Measurements from ENCODE around the gene TFAP2E. TPM values are rescaled to one million over a fixed set of nuclear protein-coding genes. Genes with fewer than 3 reads are reported as not detected.

TFAP2E gene
- total RNA-seq, 1 donor = under 0.01 TPM

GRCh38 chr1:35590476-35591040, 17.4 kb downstream of the TFAP2E start:
- no peak for DNase-seq (ENCODE audit: insufficient read length, low spot score, missing footprints)

GRCh38 chr1:35591211-35591610, 18.1 kb downstream of the TFAP2E start:
- H3K27ac ChIP-seq (ENCODE audit: low read depth, low read length) = no peak overlapping the region
- no peak for DNase-seq (ENCODE audit: insufficient read length, low spot score, missing footprints)
- no peak overlapping the region for H3K4me3 ChIP-seq (ENCODE audit: insufficient read depth, low read length)
- TF ChIP-seq CTCF (IDR thresholded peaks at IDR 0.05; ENCODE audit: extremely low read depth, low read depth, low read length) = no peak
- H3K4me2 ChIP-seq (ENCODE audit: insufficient read depth, low read length) = no peak overlapping the region
- H3K4me1 ChIP-seq (ENCODE audit: insufficient read depth, low read length) = no peaks in the 10 kb centered on the region
- no peaks in the 10 kb centered on the region for H3K9me3 ChIP-seq (ENCODE audit: low read depth, low read length)
- H3K36me3 ChIP-seq (ENCODE audit: insufficient read depth, low read length) = no peaks in the 10 kb centered on the region
- no peak overlapping the region for H2AFZ ChIP-seq (ENCODE audit: low read length)
- H3K27me3 ChIP-seq (ENCODE audit: insufficient read depth, low read length) = no peaks in the 10 kb centered on the region
- H3K79me2 ChIP-seq (ENCODE audit: insufficient read depth, low read length) = no peaks in the 10 kb centered on the region
- no peaks in the 10 kb centered on the region for H4K20me1 ChIP-seq (ENCODE audit: insufficient read depth, low read length)

More at GRCh38 chr1:35590476-35591040, 17.4 kb downstream of the TFAP2E start:
- no peaks in the 10 kb centered on the region for H3K79me2 ChIP-seq (ENCODE audit: insufficient read depth, low read length)
- no peak overlapping the region for H3K4me2 ChIP-seq (ENCODE audit: insufficient read depth, low read length)
- H3K9me3 ChIP-seq (ENCODE audit: low read depth, low read length) = no peaks in the 10 kb centered on the region
- H3K4me3 ChIP-seq (ENCODE audit: insufficient read depth, low read length) = no peak overlapping the region
- no peaks in the 10 kb centered on the region for H3K36me3 ChIP-seq (ENCODE audit: insufficient read depth, low read length)
- no peaks in the 10 kb centered on the region for H3K4me1 ChIP-seq (ENCODE audit: insufficient read depth, low read length)
- H3K27ac ChIP-seq (ENCODE audit: low read depth, low read length) = no peak overlapping the region
- no peaks in the 10 kb centered on the region for H3K27me3 ChIP-seq (ENCODE audit: insufficient read depth, low read length)
- H2AFZ ChIP-seq (ENCODE audit: low read length) = no peak overlapping the region
- no peaks in the 10 kb centered on the region for H4K20me1 ChIP-seq (ENCODE audit: insufficient read depth, low read length)
- TF ChIP-seq CTCF (IDR thresholded peaks at IDR 0.05; ENCODE audit: extremely low read depth, low read depth, low read length) = no peak

- no peak overlapping the region for H2AFZ ChIP-seq (ENCODE audit: low read length)
- H3K36me3 ChIP-seq (ENCODE audit: insufficient read depth, low read length) = peaks cover 6% of the 10 kb centered on the region
- no peaks in the 10 kb centered on the region for H3K27me3 ChIP-seq (ENCODE audit: insufficient read depth, low read length)
- no peak for DNase-seq (ENCODE audit: insufficient read length, low spot score, missing footprints)
- no peaks in the 10 kb centered on the region for H3K79me2 ChIP-seq (ENCODE audit: insufficient read depth, low read length)
- no peak overlapping the region for H3K4me3 ChIP-seq (ENCODE audit: insufficient read depth, low read length)
- H3K9me3 ChIP-seq (ENCODE audit: low read depth, low read length) = no peaks in the 10 kb centered on the region
- no peak for TF ChIP-seq CTCF (IDR thresholded peaks at IDR 0.05; ENCODE audit: extremely low read depth, low read depth, low read length)
- H3K4me1 ChIP-seq (ENCODE audit: insufficient read depth, low read length) = no peaks in the 10 kb centered on the region
- H3K4me2 ChIP-seq (ENCODE audit: insufficient read depth, low read length) = no peak overlapping the region
- H3K27ac ChIP-seq (ENCODE audit: low read depth, low read length) = no peak overlapping the region
- no peaks in the 10 kb centered on the region for H4K20me1 ChIP-seq (ENCODE audit: insufficient read depth, low read length)
Observed at GRCh38 chr1:35592991-35593769, 20.1 kb downstream of the TFAP2E start.

- no peak overlapping the region for H2AFZ ChIP-seq (ENCODE audit: low read length)
- no peaks in the 10 kb centered on the region for H3K79me2 ChIP-seq (ENCODE audit: insufficient read depth, low read length)
- no peaks in the 10 kb centered on the region for H3K27me3 ChIP-seq (ENCODE audit: insufficient read depth, low read length)
- H3K9me3 ChIP-seq (ENCODE audit: low read depth, low read length) = no peaks in the 10 kb centered on the region
- no peaks in the 10 kb centered on the region for H3K4me1 ChIP-seq (ENCODE audit: insufficient read depth, low read length)
- H3K27ac ChIP-seq (ENCODE audit: low read depth, low read length) = no peak overlapping the region
- no peak for DNase-seq (ENCODE audit: insufficient read length, low spot score, missing footprints)
- H3K4me2 ChIP-seq (ENCODE audit: insufficient read depth, low read length) = no peak overlapping the region
- H4K20me1 ChIP-seq (ENCODE audit: insufficient read depth, low read length) = no peaks in the 10 kb centered on the region
- H3K36me3 ChIP-seq (ENCODE audit: insufficient read depth, low read length) = peaks cover 6% of the 10 kb centered on the region
- no peak for TF ChIP-seq CTCF (IDR thresholded peaks at IDR 0.05; ENCODE audit: extremely low read depth, low read depth, low read length)
- H3K4me3 ChIP-seq (ENCODE audit: insufficient read depth, low read length) = no peak overlapping the region
Observed at GRCh38 chr1:35594005-35594760, 21.1 kb downstream of the TFAP2E start.
